Neuronal stem cell (in vitro differentiated cells): ENCODE measurements around the gene JAKMIP1.

Experiments used
- DNase-seq: peaks from one replicate; pipeline ENCODE4 v3.0.0-alpha.2; 2013; ENCODE audit warnings: low spot score
- H2AFZ ChIP-seq: one replicate; pipeline ENCODE4 v1.6.1; 2013; ENCODE audit warnings: mild to moderate bottlenecking, low read length, inconsistent platforms
- H2AK5ac ChIP-seq: 2 replicates; pipeline ENCODE4 v1.6.1; 2013; ENCODE audit warnings: low read depth, mild to moderate bottlenecking, inconsistent platforms, low read length, moderate library complexity, mixed read lengths
- H2BK120ac ChIP-seq: 2 replicates; pipeline ENCODE4 v1.6.1; 2013; ENCODE audit warnings: low read depth, mild to moderate bottlenecking, inconsistent platforms, low read length, moderate library complexity, mixed read lengths
- H2BK12ac ChIP-seq: one replicate; pipeline ENCODE4 v1.6.1; 2013; ENCODE audit warnings: low read length, inconsistent platforms
- H2BK15ac ChIP-seq: 2 replicates; pipeline ENCODE4 v1.6.1; 2013; ENCODE audit warnings: mild to moderate bottlenecking, low read length, inconsistent platforms, mixed read lengths
- H2BK5ac ChIP-seq: one replicate; pipeline ENCODE4 v1.6.1; 2013; ENCODE audit warnings: inconsistent platforms, mild to moderate bottlenecking, low read length, moderate library complexity
- H3K14ac ChIP-seq: one replicate; pipeline ENCODE4 v1.6.1; 2013; ENCODE audit warnings: low read length, inconsistent platforms
- H3K18ac ChIP-seq: 2 replicates; pipeline ENCODE4 v1.6.1; 2013; ENCODE audit warnings: low read length, inconsistent platforms
- H3K23ac ChIP-seq: 2 replicates; pipeline ENCODE4 v1.6.1; 2013; ENCODE audit warnings: low read depth, mild to moderate bottlenecking, mixed read lengths, low read length, inconsistent platforms; ENCODE audit not compliant: poor library complexity
- H3K27ac ChIP-seq: replicated peaks from 3 replicates; pipeline ENCODE4 v1.5.1; 2013; ENCODE audit warnings: low read length, inconsistent platforms
- H3K27me3 ChIP-seq, 3 experiments: 2 replicates each; pipeline ENCODE4 v1.6.1; 2013; ENCODE audit warnings: low read length in 3 of 3, mild to moderate bottlenecking in 2 of 3, inconsistent platforms in 1 of 3, low read depth in 1 of 3, mixed read lengths in 1 of 3, moderate library complexity in 1 of 3; ENCODE audit not compliant: control insufficient read depth in 3 of 3, insufficient read depth in 3 of 3
- H3K36me3 ChIP-seq, 2 donors: replicated peaks in 1 of 2; 2 replicates each; pipeline ENCODE4 v1.6.1; 2013; ENCODE audit warnings: low read length in 2 of 2; ENCODE audit not compliant: control insufficient read depth in 2 of 2, insufficient read depth in 2 of 2
- H3K4ac ChIP-seq: 2 replicates; pipeline ENCODE4 v1.6.1; 2013; ENCODE audit warnings: inconsistent platforms, mild to moderate bottlenecking, low read length, moderate library complexity
- H3K4me1 ChIP-seq, 2 donors: 1 replicate in 1 of 2; 2 replicates in 1 of 2; pipeline ENCODE4 v1.6.1; 2013; ENCODE audit warnings: low read length in 2 of 2, low read depth in 1 of 2; ENCODE audit not compliant: control insufficient read depth in 2 of 2, insufficient read depth in 1 of 2
- H3K4me2 ChIP-seq: one replicate; pipeline ENCODE4 v1.6.1; 2013; ENCODE audit warnings: mild to moderate bottlenecking, low read length, inconsistent platforms; ENCODE audit not compliant: insufficient read depth, poor library complexity, severe bottlenecking
- H3K4me3 ChIP-seq, 2 donors: 2 replicates each; pipeline ENCODE4 v1.5.1; 2013; ENCODE audit warnings: low read length in 2 of 2, mild to moderate bottlenecking in 2 of 2, inconsistent platforms in 1 of 2, moderate library complexity in 1 of 2
- H3K79me1 ChIP-seq: one replicate; pipeline ENCODE4 v1.6.1; 2013; ENCODE audit warnings: low read depth, mild to moderate bottlenecking, inconsistent platforms, low read length, moderate library complexity
- H3K9ac ChIP-seq: one replicate; pipeline ENCODE4 v1.6.1; 2013; ENCODE audit warnings: mild to moderate bottlenecking, low read depth, low read length, inconsistent platforms; ENCODE audit not compliant: poor library complexity
- H3K9me3 ChIP-seq, 2 donors: replicated peaks in 1 of 2; 2 replicates each; pipeline versions ENCODE3 to v1.6.1; 2013; ENCODE audit warnings: low read length in 2 of 2, mild to moderate bottlenecking in 2 of 2, inconsistent platforms in 1 of 2, low read depth in 1 of 2, mixed read lengths in 1 of 2, moderate library complexity in 1 of 2; ENCODE audit not compliant: control insufficient read depth in 2 of 2, insufficient read depth in 1 of 2
- H4K8ac ChIP-seq: one replicate; pipeline ENCODE4 v1.6.1; 2013; ENCODE audit warnings: low read depth, mild to moderate bottlenecking, inconsistent platforms, low read length, moderate library complexity
- H4K91ac ChIP-seq: one replicate; pipeline ENCODE4 v1.6.1; 2013; ENCODE audit warnings: low read length, low read depth, mild to moderate bottlenecking, inconsistent platforms; ENCODE audit not compliant: poor library complexity
- WGBS, 2 donors: extraction: QIAGEN DNeasy Blood & Tissue Kit; methylation state at CpG; one replicate each; pipeline ENCODE4 v1.1.7; 2013; ENCODE audit warnings: missing lambda C conversion rate in 2 of 2, mixed read lengths in 1 of 2; ENCODE audit not compliant: insufficient read length in 2 of 2, insufficient replicate concordance in 1 of 2; ENCODE audit errors: extremely low coverage in 2 of 2; 5-methylcytosine and 5-hydroxymethylcytosine counted together

Gene JAKMIP1

GRCh38 chr4:5999356-5999755, 201.0 kb downstream of the JAKMIP1 start:
- Histone ChIP-seq H3K23ac (no peak overlapping the region), H3K4me1 (peaks cover 0 to 2% of the 10 kb centered on the region in 2 donors), H3K79me1 (no peaks in the 10 kb centered on the region), H3K9me3 (no peaks in the 10 kb centered on the region), H3K27me3 (peaks cover 0 to 6% (median 1%) of the 10 kb centered on the region in 3 experiments), H2BK5ac (no peak overlapping the region), H2AK5ac (peak overlapping the region; percentile 74), H4K91ac (no peak overlapping the region), H2AFZ (no peak overlapping the region), H2BK120ac (no peak overlapping the region), H4K8ac (no peak overlapping the region), H3K4me2 (no peak overlapping the region), H3K27ac (no peak overlapping the region), H3K14ac (no peak overlapping the region), H2BK12ac (no peak overlapping the region), H3K9ac (no peak overlapping the region), H3K36me3 (no peaks in the 10 kb centered on the region), H3K4ac (no peak overlapping the region), H3K4me3 (no peak overlapping the region), H2BK15ac (no peak overlapping the region), H3K18ac (no peak overlapping the region)
- WGBS, 2 donors = no CpG with 5 or more reads among the region's 6 CpGs
- DNase-seq = no peak

- H3K36me3 ChIP-seq = no peaks in the 10 kb centered on the region
- no CpG with 5 or more reads among the region's 9 CpGs for WGBS, 2 donors
- peak; percentile 84 for DNase-seq
- no peak overlapping the region for H3K18ac ChIP-seq
- H4K8ac ChIP-seq = no peak overlapping the region
- H3K23ac ChIP-seq = no peak overlapping the region
- no peak overlapping the region for H3K9ac ChIP-seq
- H2BK120ac ChIP-seq = no peak overlapping the region
- no peak overlapping the region for H3K4me2 ChIP-seq
- H3K4ac ChIP-seq = no peak overlapping the region
- H2AK5ac ChIP-seq = no peak overlapping the region
- no peak overlapping the region for H2BK15ac ChIP-seq
- no peak overlapping the region for H3K4me3 ChIP-seq
- no peak overlapping the region for H2AFZ ChIP-seq
- no peak overlapping the region for H2BK12ac ChIP-seq
- peaks cover 0 to 9% (median 1%) of the 10 kb centered on the region in 3 experiments for H3K27me3 ChIP-seq
- no peak overlapping the region for H2BK5ac ChIP-seq
- no peak overlapping the region for H3K14ac ChIP-seq
- no peaks in the 10 kb centered on the region for H3K9me3 ChIP-seq
- no peaks in the 10 kb centered on the region for H3K79me1 ChIP-seq
- H4K91ac ChIP-seq = no peak overlapping the region
- no peak overlapping the region for H3K27ac ChIP-seq
- peaks cover 0 to 2% of the 10 kb centered on the region in 2 donors for H3K4me1 ChIP-seq
These were observed 201.9 kb downstream of the JAKMIP1 start for GRCh38 chr4:5998333-5998936.

GRCh38 chr4:5996641-5997040, 203.7 kb downstream of the JAKMIP1 start:
- Histone ChIP-seq H2BK5ac (no peak overlapping the region), H3K27me3 (peaks cover 0 to 12% (median 1%) of the 10 kb centered on the region in 3 experiments), H3K18ac (no peak overlapping the region), H3K9me3 (no peaks in the 10 kb centered on the region), H3K14ac (no peak overlapping the region), H2BK120ac (no peak overlapping the region), H2BK12ac (no peak overlapping the region), H3K23ac (no peak overlapping the region), H3K4ac (no peak overlapping the region), H4K91ac (no peak overlapping the region), H3K27ac (no peak overlapping the region), H3K4me2 (no peak overlapping the region), H2BK15ac (no peak overlapping the region), H2AK5ac (no peak overlapping the region), H3K4me1 (peaks cover 0 to 3% of the 10 kb centered on the region in 2 donors), H3K36me3 (no peaks in the 10 kb centered on the region), H3K79me1 (no peaks in the 10 kb centered on the region), H2AFZ (no peak overlapping the region), H4K8ac (no peak overlapping the region), H3K9ac (no peak overlapping the region), H3K4me3 (no peak overlapping the region)
- WGBS, 2 donors = no CpG with 5 or more reads among the region's 4 CpGs
- no peak for DNase-seq

DNA sequence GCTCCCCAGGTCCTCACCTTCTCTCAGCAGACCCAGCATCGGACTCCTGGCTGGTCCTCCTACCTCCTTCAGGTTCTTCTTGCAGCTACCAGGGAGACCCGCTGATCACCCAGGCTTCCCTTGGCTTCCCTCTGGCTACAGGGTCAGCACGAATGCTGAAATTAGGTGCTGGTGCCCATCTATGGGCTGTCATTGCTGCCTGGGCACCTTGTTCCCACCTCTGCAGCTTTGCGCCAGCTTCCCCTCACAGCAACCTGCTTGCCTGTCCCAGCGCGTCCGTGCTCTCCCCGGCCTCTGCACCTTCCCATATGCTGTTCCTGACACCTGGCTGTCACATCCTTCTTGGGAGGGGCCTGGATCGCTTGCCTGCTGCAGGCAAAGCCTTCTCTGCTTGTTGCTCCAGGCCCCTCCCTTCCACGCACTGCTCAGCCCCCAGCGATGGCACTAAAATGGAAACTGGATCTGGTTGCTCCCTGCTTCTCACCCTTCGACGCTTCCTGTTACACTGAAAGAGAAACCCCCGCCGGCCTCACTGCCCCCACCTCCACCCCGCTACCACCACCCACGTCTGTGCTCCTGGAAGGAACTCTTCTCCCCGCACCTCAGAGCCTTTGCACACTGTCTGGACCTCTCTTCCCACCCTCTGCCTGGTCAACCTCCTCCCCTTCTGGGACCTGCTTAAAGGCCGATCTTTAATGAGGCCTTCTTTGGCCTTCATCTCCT, 204.3 kb downstream of the JAKMIP1 start:
- H3K4me2 ChIP-seq = no peak overlapping the region
- peak overlapping the region; percentile 2 for H2AK5ac ChIP-seq
- no peak overlapping the region for H3K4ac ChIP-seq
- no peak overlapping the region for H3K14ac ChIP-seq
- no peak overlapping the region for H3K27ac ChIP-seq
- peaks cover 0 to 12% (median 1%) of the 10 kb centered on the region in 3 experiments for H3K27me3 ChIP-seq
- no peak overlapping the region for H2BK12ac ChIP-seq
- peak overlapping the region; percentile 15 for H3K18ac ChIP-seq
- no peaks in the 10 kb centered on the region for H3K36me3 ChIP-seq
- H3K9me3 ChIP-seq = no peaks in the 10 kb centered on the region
- no peak overlapping the region for H2BK5ac ChIP-seq
- no peak overlapping the region for H3K23ac ChIP-seq
- H3K9ac ChIP-seq = no peak overlapping the region
- H3K79me1 ChIP-seq = no peaks in the 10 kb centered on the region
- no peak overlapping the region for H3K4me3 ChIP-seq
- H4K91ac ChIP-seq = no peak overlapping the region
- no peak overlapping the region for H2BK120ac ChIP-seq
- peak overlapping the region; percentile 10 for H2BK15ac ChIP-seq
- DNase-seq = no peak
- H2AFZ ChIP-seq = no peak overlapping the region
- H3K4me1 ChIP-seq = peaks cover 0 to 3% of the 10 kb centered on the region in 2 donors
- H4K8ac ChIP-seq = no peak overlapping the region
- no CpG with 5 or more reads among the region's 19 CpGs for WGBS, 2 donors
